Mucosa of descending colon (tissue), 3 donors: ENCODE data around the gene PRCD. TPM values are rescaled to one million over a fixed set of nuclear protein-coding genes. Genes with fewer than 3 reads are reported as not detected.

Experiments
- ATAC-seq: fragments of 200-7000 bp; cut with Tn5 transposase; one replicate; pipeline ENCODE4 v1.9.1; 2020; ENCODE audit warnings: mild to moderate bottlenecking, moderate library complexity
- DNase-seq, 3 donors: peaks; one replicate each; pipeline ENCODE4 v3.0.0-alpha.2; 2020
- H3K36me3 ChIP-seq: fragments of 200-600 bp; one replicate; pipeline ENCODE4 v1.8.0; 2021; ENCODE audit warnings: low read depth, mild to moderate bottlenecking
- H3K4me1 ChIP-seq: fragments of 200-600 bp; one replicate; pipeline ENCODE4 v1.8.0; 2021; ENCODE audit warnings: low read depth, mild to moderate bottlenecking
- H3K4me3 ChIP-seq: fragments of 200-600 bp; one replicate; pipeline ENCODE4 v1.8.0; 2021; ENCODE audit warnings: mild to moderate bottlenecking
- H3K9me3 ChIP-seq: fragments of 200-600 bp; one replicate; pipeline ENCODE4 v1.8.0; 2021; ENCODE audit warnings: mild to moderate bottlenecking
- CTCF ChIP-seq: fragments of 200-600 bp; IDR thresholded peaks from one replicate; pipeline ENCODE4 v1.8.0; 2022; ENCODE audit warnings: antibody characterized with exemption, mild to moderate bottlenecking
- intact Hi-C, 2 donors: fragments of 100-400 bp; cut with DNase I in 1 of 2; cut with micrococcal nuclease in 1 of 2; formaldehyde crosslinking; loops; one replicate each; pipeline versions ENCODE4 v1.11.0 to v1.11.1; 2022; cut with DNase I, micrococcal nuclease
- total RNA-seq, 3 donors: library from RNA; stranded (reverse); fragmentation: NEBNext Ultra II Directional in 2 of 3; extraction: Animal tissue kit (Norgen Biotek cat#: 25700) in 2 of 3; gene quantifications; one replicate each; pipeline versions ENCODE4 v1.2.1 to v1.2.4, GENCODE V29; 2021 to 2023
- donor health status: DM: no; HTN: no; CAD: no; lungs with moderate emphysema.
- donor health status: DM: no; HTN: no; CAD: no.
- donor health status: DM: no; HTN: yes; CAD: no.

The PRCD gene
- total RNA-seq, 3 donors from 2014 or later = 1.0 to 4.8 (median 1.6) TPM

DNA sequence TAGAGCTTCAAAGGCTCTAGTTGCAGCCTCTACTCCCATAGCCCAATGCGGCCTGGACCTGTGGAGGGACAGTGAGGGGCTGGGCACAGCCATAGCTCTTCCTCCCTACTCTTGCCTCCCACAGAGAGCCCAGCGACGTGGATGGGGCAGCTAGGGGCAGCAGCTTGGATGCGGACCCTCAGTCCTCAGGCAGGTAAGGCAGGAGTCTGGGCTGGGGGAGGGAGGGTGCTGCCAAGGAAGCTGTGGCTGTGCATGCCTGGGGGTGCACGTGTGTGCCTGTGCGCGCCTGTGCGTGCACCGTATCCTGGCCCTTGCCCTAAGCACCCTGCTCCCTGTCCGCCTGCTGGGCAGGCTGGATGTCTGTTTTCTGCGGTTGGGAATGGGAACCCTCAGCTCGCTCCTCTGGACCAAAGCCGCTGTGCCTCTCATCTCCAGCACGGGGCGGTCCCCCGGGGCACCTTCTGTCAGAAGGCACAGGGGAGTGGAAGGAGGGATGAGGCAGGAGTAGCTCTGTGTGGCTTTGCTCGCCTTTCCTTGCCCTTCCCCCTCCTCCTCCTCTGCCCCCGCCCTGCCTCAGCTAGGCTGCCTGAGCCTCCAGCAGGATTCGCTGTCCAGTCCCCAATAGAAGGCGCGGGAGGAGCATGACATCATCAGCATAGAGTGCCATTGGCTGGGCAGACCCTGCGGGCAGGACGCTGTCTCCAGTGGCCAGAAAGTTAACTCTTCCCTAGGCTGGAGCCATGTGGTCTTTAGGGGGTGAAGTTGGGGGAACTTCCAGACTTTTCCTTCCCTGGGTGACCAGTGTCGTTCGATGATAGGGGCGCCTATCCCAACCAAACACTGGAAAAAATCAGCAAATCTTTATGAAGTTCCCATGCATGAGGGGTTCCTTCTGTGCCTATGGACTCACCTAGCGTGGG, 797 bp downstream of the PRCD start:
- peak; percentile 88 to 89 (median 89) for DNase-seq
- peak; percentile 95 for ATAC-seq
- no peaks in the 10 kb centered on the region for H3K9me3 ChIP-seq
- TF ChIP-seq CTCF = no peak
- no peak overlapping the region for H3K4me3 ChIP-seq
- intact Hi-C loops = no loop called here
- H3K4me1 ChIP-seq = peaks cover 22% of the 10 kb centered on the region
- no peaks in the 10 kb centered on the region for H3K36me3 ChIP-seq

- DNase-seq = peak in 1 of 3 donors; percentile 13
- H3K9me3 ChIP-seq = no peaks in the 10 kb centered on the region
- no peak overlapping the region for H3K4me3 ChIP-seq
- no peak for TF ChIP-seq CTCF
- intact Hi-C loops = no loop called here
- ATAC-seq = no peak
- H3K4me1 ChIP-seq = peaks cover 22% of the 10 kb centered on the region
- no peaks in the 10 kb centered on the region for H3K36me3 ChIP-seq
These were observed 2.1 kb downstream of the PRCD start for GRCh38 chr17:76541739-76542454.

DNA sequence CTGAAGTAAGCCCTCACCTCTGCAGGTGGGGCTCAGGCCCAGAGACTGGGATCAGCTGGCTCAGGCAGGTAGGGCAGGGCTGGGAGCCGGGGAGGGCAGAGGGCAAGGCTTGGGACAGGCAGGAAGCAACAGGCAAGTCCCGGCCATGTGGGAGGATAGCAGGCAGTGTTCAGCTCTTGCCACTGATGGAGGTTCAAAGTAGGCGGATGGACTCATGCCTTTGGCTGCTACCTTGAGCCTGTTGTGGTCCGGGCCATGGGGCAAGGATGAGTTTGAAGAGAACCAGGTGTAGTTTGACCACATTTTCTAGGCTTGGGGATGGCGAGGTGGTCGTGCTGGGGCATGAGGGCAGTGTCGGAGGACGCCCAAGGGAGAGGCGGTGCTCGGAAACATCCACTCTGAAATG, 2.7 kb downstream of the PRCD start:
- Histone ChIP-seq H3K9me3 (no peaks in the 10 kb centered on the region), H3K4me1 (peaks cover 22% of the 10 kb centered on the region), H3K4me3 (no peak overlapping the region), H3K36me3 (no peaks in the 10 kb centered on the region)
- intact Hi-C loops = no loop called here
- no peak for ATAC-seq
- DNase-seq = peak in 2 of 3 donors; percentile 42 to 45
- TF ChIP-seq CTCF = no peak

GRCh38 chr17:76542984-76543383, 3.1 kb downstream of the PRCD start:
- Histone ChIP-seq H3K36me3 (peaks cover 2% of the 10 kb centered on the region), H3K4me1 (peaks cover 19% of the 10 kb centered on the region), H3K9me3 (no peaks in the 10 kb centered on the region), H3K4me3 (no peak overlapping the region)
- intact Hi-C loops = no loop called here
- ATAC-seq = no peak
- TF ChIP-seq CTCF = no peak
- DNase-seq = peak in 2 of 3 donors; percentile 17 to 18

- Histone ChIP-seq H3K9me3 (no peaks in the 10 kb centered on the region), H3K4me1 (peaks cover 17% of the 10 kb centered on the region), H3K4me3 (no peak overlapping the region), H3K36me3 (peaks cover 4% of the 10 kb centered on the region)
- DNase-seq (no peak), ATAC-seq (no peak)
- intact Hi-C loops = no loop called here
- TF ChIP-seq CTCF = no peak
These were observed 3.6 kb downstream of the PRCD start for GRCh38 chr17:76543482-76543825.
